ENCODE results near the gene CNTNAP5.

GRCh38 chr2:124316133-124316532, 291.0 kb downstream of the CNTNAP5 start:
- TF ChIP-seq EZH2 (IDR thresholded peaks at IDR 0.05; ENCODE audit: borderline replicate concordance, low read depth, low read length, severe bottlenecking) (no peak), CTCF (IDR thresholded peaks at IDR 0.05; ENCODE audit: extremely low read depth in 1 of 2, insufficient read depth in 1 of 2, low read depth in 1 of 2, low read length in 2 of 2) (no peak), POLR2AphosphoS5 (IDR thresholded peaks at IDR 0.05; ENCODE audit: insufficient read depth, low read depth, low read length) (no peak), JUN (IDR thresholded peaks at IDR 0.05; ENCODE audit: borderline replicate concordance, insufficient read depth, insufficient read length, low read depth) (no peak), POLR2A (IDR thresholded peaks at IDR 0.05; ENCODE audit: low read depth, low read length) (no peak), MYC (IDR thresholded peaks at IDR 0.05; ENCODE audit: low read depth, low read length) (no peak), MAX (IDR thresholded peaks at IDR 0.05; ENCODE audit: insufficient read depth, insufficient read length) (no peak), FOS (IDR thresholded peaks at IDR 0.05; ENCODE audit: borderline replicate concordance, insufficient read depth, low read length) (no peak), GATA2 (IDR thresholded peaks at IDR 0.05; ENCODE audit: insufficient read depth, insufficient read length, low read depth, low read length) (no peak)

All from endothelial cell of umbilical vein (primary cell).